ENCODE measurements around the gene FCER1G.
"Not testable (repeated sequence)": the region's sequence is repeated elsewhere in the genome, so short reads cannot be mapped to it uniquely, and the experiment has no call there.

Gene FCER1G

DNA sequence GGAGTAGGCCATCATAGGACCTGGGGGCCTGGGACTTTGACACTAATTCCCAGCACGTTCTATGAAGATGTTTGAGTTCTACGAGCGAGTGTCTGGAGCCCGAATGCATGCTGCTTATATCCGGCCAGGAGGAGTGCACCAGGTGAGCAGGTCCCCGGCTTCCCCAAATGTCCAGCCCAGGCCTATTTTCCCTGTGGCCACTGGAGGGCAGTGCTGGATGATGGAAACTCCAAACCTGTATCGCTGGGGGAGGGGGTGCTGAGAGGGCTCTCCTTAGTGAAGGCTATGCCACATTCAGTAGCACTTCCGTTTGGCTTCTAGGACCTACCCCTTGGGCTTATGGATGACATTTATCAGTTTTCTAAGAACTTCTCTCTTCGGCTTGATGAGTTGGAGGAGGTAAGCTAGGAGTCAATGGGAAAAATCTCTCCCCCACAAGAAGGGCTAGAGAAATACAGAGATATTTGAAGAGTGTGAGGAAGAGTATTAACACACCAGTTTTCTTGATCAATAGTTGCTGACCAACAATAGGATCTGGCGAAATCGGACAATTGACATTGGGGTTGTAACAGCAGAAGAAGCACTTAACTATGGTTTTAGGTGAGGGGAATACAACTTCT is 5.2 kb upstream of the FCER1G start:
- peak; percentile 76 for DNase-seq

DNA sequence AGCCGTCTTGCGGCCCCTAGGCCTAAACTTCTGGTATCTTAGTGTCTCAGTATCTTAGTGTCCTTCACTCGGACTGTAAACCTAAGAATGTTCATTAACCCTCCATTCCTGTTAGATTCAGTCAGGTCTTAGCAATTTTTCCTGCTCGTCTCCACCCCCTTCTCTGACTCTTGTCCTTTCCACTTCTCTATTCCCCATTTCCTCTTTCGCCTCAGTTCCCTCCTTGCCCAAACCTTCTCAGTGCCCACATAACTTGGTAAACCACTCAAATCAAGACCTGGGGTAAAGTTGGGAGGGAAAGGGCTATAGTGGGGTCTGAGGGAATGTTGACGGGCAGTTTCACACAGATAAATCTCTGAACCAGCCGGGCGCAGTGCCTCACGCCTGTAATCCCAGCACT is 726 bp upstream of the FCER1G start:
- no peak for DNase-seq

GRCh38 chr1:161216945-161217712 is 2.0 kb downstream of the FCER1G start:
- DNase-seq, result no peak

- DNase-seq, result no peak
Measured at GRCh38 chr1:161217831-161218230, 2.7 kb downstream of the FCER1G start.

DNA sequence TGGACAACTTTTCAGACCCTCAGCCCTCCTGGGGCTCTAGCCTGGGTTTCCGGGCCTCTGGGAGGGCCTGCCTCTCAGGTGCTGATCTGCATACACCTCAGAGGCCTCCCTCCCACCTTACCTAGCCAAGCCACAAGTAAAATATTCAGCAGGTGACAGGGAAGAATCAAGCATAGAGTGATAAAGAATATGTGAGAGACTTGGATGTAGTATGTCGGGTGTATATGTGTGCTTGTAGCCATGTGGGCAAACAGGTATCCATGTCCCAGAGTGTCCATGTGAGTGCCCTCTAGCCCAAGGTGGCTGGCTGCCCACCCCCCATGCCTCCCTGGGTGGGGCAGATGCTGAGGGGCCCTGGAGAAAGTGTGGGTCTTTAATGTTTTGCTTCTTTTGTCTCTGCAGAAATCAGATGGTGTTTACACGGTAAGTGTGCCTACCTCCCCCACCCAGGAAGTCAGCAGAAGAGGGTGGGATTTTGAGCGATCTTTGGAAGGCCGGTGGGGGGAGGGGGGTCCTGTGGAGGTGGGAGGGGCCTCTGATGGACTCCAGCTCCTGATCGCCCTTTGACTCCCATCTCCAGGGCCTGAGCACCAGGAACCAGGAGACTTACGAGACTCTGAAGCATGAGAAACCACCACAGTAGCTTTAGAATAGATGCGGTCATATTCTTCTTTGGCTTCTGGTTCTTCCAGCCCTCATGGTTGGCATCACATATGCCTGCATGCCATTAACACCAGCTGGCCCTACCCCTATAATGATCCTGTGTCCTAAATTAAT is 3.4 kb downstream of the FCER1G start:
- DNase-seq, result no peak

DNA sequence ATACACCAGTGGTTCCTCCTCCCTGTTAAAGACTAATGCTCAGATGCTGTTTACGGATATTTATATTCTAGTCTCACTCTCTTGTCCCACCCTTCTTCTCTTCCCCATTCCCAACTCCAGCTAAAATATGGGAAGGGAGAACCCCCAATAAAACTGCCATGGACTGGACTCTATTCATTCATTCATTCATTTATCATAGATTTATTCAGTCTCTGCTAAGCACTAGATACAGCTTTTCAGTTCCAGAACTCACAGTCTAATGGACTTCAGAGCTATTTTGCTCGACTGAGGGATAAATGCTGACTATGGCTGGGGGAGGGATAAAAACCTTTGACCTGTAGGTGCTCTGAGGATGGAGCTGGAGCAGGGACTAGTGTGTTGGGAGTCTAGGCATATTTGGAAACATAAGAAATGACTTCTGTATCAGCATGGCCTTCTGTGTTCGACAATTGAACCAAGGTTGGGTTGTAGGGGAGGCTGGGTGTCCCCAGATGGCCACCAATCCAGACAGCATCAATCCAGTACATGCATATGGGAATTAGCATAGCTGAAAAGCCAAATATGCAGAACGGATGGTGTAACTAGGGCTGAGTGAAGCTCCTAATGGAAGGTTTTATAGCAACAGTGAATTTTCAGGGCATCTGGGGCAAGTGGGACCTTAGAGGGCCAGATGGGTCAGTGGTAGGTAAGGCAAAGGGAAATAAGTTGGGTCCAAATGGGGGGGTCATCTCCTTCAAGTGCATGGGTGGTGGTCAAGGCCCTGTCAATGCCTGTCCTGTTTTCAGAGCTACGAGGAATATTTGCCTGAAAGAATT is 4.2 kb downstream of the FCER1G start:
- DNase-seq, result no peak

DNA sequence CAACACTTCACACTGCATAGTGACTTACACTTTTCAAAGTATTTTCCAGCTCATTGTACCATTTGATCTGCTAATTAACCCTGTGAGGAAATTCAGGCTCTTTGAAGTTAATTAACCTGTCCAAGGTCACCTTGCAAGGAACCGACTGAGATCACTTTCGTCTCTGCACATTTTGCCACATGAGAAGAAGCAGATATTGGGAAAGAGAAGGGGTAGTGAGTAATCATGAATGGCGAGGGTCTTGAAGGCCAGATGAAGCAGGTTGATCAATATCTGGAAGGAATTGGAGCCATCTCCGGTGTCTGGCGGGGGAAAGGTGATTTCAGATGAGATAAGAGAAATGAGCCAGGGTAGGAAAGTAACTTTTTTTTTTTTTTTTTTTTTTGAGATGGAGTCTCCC is 4.9 kb downstream of the FCER1G start:
- no peak for DNase-seq

- DNase-seq, result no peak
Measured at GRCh38 chr1:161222175-161223019, 7.3 kb downstream of the FCER1G start.

DNA sequence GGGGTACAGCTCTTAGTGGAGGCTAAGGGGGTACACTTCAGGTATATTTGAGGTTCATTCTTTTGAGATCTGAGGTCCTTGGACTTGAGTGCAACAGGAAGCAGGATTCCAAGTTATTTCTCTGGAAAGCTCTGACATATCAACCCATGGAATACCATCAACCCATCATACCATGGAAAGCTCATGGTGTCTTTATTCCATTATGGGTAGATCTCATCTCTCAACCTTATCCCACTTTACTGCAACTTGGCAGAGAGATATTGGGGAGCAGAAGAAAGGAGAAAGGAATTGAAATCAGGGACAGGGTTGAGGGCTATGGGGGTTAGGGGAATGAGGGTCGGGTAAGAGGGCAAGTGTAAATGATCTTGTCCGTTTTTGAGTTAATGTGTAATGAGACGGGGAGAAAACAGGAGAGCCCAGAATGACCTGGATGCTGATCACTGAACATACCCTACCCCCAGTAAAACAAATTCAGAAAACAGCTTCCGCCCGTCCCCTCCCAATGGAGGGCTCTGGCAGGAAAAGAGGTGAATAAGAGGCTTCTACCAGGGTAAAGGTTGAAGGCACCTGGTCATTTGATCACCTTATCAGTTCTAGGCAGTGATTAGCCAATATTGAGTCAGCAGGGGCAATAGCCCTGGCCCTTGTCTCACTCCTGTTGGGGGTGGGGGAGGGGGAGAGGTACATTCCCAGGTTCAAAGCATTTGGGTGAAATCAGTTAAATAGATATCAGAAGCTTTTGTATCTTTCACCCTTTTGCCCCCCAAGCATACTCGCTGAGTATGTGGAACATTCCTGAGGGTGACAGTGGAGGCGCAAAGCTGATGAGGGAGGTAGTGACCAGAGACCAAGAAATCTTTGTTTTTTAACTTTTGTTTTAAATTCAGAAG is 9.0 kb downstream of the FCER1G start:
- DNase-seq, result no peak

DNA sequence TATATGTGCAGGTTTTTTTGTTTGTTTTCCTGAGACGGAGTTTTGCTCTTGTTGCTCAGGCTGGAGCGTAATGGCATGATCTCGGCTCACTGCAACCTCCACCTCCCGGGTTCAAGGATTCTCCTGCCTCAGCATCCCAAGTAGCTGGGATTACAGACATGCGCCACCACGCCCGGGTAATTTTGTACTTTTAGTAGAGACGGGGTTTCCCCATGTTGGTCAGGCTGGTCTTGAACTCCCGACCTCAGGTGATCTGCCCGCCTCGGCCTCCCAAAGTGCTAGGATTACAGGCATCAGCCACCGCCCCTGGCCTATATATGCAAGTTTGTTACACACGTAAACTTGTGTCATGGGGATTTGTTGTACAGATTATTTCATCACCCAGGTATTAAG is 9.6 kb downstream of the FCER1G start:
- DNase-seq, result not testable (repeated sequence)

DNA sequence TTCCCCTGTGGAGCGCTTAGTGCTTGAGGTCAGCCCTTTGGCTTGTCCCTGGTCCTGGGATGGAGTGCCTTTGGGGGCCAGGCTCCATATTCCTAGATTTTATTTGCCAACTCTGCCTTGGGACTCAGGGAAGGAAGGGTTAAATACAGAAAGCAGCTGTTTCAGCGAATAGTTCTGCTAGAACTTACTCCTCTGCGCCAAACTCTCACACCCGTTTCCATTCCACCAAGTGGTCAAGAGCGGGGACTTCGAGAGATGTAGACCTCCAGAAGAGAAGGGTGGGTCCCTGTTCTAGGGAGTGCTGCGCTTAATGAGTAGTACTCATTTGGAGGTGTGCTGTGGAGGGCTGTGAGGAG is 10.1 kb downstream of the FCER1G start:
- DNase-seq, result no peak

GRCh38 chr1:161225534-161226319 is 10.6 kb downstream of the FCER1G start, which contains the start of gene TOMM40L:
Gene TOMM40L (plus strand): TSS chr1:161226060. CDS start chr1:161226490, 430 bp downstream.
- peak; percentile 94 for DNase-seq

GRCh38 chr1:161226320-161226711 is 11.2 kb downstream of the FCER1G start:
- DNase-seq, result no peak

DNA sequence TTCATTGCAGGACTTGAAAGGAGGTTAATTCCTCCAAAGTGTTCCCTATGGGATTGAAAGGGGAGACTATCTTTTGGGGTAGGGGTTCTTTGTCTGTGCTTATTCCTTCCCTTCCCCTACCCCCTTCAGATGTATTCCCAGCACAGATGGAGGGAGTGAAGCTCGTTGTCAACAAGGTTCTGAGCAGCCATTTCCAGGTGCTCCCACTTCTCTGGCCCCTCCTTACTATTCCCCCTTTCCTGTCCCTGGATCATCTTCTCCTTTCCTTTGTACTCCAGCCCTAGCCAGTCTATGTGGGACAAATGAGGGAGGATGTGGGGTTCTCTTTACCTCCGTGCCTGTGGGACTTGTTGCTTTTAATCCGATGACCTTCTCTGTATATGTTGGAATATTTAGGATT is 11.7 kb downstream of the FCER1G start:
- no peak for DNase-seq

DNA sequence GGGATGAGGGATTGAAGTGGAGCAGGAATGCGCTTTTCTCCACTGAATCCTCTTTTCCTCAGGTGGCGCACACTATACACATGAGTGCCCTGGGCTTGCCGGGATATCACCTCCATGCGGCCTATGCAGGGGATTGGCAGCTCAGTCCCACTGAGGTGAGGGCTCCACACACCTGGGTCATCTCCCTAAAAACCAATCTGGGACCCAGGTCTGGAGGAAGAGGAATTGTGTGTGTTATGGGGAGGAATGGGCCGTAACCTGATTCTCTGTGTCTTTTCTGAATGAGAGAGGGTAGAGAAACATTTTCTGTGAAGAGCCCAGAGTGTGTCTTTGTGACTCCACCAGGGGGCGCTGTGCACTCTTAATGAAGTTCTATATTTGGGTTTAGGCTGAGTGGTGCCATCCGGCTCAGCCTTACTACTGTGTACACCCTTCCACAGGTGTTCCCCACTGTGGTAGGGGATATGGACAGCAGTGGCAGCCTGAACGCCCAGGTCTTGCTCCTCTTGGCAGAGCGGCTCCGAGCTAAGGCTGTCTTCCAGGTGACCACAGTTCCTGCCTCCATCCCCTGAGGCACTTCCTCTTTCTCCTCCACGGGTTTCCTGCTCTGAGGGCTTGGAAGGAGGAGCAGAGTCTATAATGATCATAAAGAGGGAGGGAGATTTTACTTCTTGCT is 12.2 kb downstream of the FCER1G start:
- DNase-seq, result peak; percentile 85

DNA sequence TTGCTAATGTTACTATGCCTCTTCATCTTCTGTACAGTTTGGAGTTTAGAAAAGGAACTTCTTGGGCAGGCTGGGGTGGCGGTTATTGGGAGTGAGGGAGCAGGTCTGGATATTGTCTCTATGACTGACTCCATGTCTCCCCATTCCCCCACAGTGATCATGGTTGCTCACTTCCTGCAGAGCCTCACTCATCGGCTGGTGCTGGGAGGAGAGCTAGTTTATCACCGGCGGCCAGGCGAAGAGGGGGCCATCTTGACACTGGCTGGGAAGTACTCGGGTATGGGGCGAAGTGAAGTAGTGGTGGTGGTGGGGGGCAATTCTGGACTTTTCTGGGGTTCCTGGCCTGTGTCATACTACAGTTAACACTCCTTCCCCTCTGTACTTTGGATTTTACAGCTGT is 12.9 kb downstream of the FCER1G start:
- no peak for DNase-seq

GRCh38 chr1:161229896-161230295 is 14.8 kb downstream of the FCER1G start:
- no peak for DNase-seq

DNA sequence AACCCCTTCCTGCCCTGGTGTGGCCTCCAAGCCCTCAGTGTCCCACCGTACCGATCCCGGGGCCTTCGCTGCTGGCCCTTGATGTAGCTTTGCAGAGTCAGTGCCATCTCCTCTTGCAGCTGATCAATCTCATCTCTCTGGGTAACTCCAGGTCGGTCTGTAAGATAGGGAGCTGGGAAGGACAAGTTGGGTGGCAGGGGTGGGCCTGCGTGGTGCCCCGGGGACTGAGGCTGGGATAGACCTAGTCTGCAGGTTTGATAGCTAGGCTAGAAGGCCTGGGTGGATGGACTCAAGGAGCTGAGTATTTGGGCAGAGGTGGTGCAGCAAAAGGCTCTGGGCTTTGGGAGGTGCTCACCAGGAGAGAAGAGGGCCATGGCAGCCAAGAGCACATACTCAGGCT is 15.7 kb downstream of the FCER1G start:
- DNase-seq, result no peak

- DNase-seq, result no peak
Measured at GRCh38 chr1:161233102-161233501, 18.0 kb downstream of the FCER1G start.
